GM19240 (cell line): ENCODE data around the gene HLCS.

Experiments used
- DNase-seq: peaks from one replicate; pipeline ENCODE4 v3.0.0; 2011; ENCODE audit warnings: low spot score; ENCODE audit not compliant: insufficient read length

The HLCS gene

GRCh38 chr21:36780861-36781260, 185.6 kb downstream of the HLCS start:
- no peak for DNase-seq

- DNase-seq = no peak
Observed at GRCh38 chr21:36776981-36777617, 189.4 kb downstream of the HLCS start.

- no peak for DNase-seq
Observed at GRCh38 chr21:36773995-36774394, 192.5 kb downstream of the HLCS start.

- DNase-seq = no peak
Observed at GRCh38 chr21:36773117-36773516, 193.4 kb downstream of the HLCS start.

- no peak for DNase-seq
Observed at GRCh38 chr21:36769051-36769839, 197.2 kb downstream of the HLCS start.

- DNase-seq = no peak
Observed at GRCh38 chr21:36768496-36768895, 198.0 kb downstream of the HLCS start.

GRCh38 chr21:36767096-36767495, 199.4 kb downstream of the HLCS start:
- DNase-seq = no peak

- DNase-seq = no peak
Observed at GRCh38 chr21:36766511-36766910, 200.0 kb downstream of the HLCS start.

- no peak for DNase-seq
Observed at GRCh38 chr21:36765229-36765628, 201.2 kb downstream of the HLCS start.

GRCh38 chr21:36763305-36763704, 203.2 kb downstream of the HLCS start:
- DNase-seq = no peak

GRCh38 chr21:36762642-36763041, 203.8 kb downstream of the HLCS start:
- no peak for DNase-seq

GRCh38 chr21:36761685-36762084, 204.8 kb downstream of the HLCS start:
- DNase-seq = no peak

- no peak for DNase-seq
Observed at GRCh38 chr21:36759348-36760083, 207.0 kb downstream of the HLCS start.

GRCh38 chr21:36757196-36757595, 209.3 kb downstream of the HLCS start:
- DNase-seq = no peak

GRCh38 chr21:36756527-36756926, 209.9 kb downstream of the HLCS start:
- DNase-seq = no peak

- DNase-seq = no peak
Observed at GRCh38 chr21:36754241-36754898, 212.1 kb downstream of the HLCS start.

GRCh38 chr21:36753556-36753955, 212.9 kb downstream of the HLCS start:
- no peak for DNase-seq

- DNase-seq = no peak
Observed at GRCh38 chr21:36751383-36751782, 215.1 kb downstream of the HLCS start.

GRCh38 chr21:36750576-36750959, 215.9 kb downstream of the HLCS start:
- no peak for DNase-seq

GRCh38 chr21:36749935-36750575, 216.4 kb downstream of the HLCS start:
- DNase-seq = no peak

GRCh38 chr21:36747815-36748383, 218.6 kb downstream of the HLCS start:
- DNase-seq = no peak
